KOPT-K1 (cell line): Measurements from ENCODE around the gene MB.
"Not testable (repeated sequence)": the region's sequence is repeated elsewhere in the genome, so short reads cannot be mapped to it uniquely, and the experiment has no call there.

ENCODE experiments used
- H3K27ac ChIP-seq: fragments of 200-600 bp; sonication (generic); 2 replicates; pipeline ENCODE4 v1.5.1; 2016; ENCODE audit warnings: antibody characterized with exemption, mild to moderate bottlenecking, low read depth, low read length; ENCODE audit not compliant: poor library complexity, severe bottlenecking
- H3K36me3 ChIP-seq: fragments of 200-600 bp; sonication (generic); 2 replicates; pipeline ENCODE4 v1.5.1; 2017; ENCODE audit warnings: antibody characterized with exemption, mild to moderate bottlenecking, low read length, moderate library complexity; ENCODE audit not compliant: insufficient read depth
- H3K9me3 ChIP-seq: fragments of 200-600 bp; sonication (generic); 2 replicates; pipeline ENCODE4 v1.5.1; 2017; ENCODE audit warnings: antibody characterized with exemption, low read length, mild to moderate bottlenecking; ENCODE audit not compliant: insufficient read depth, poor library complexity, severe bottlenecking

Gene MB

GRCh38 chr22:35617137-35617755, at the start of gene MB:
MB (minus strand) TSS chr22:35617329; CDS start chr22:35617257, 72 bp downstream.
- no peaks in the 10 kb centered on the region for H3K9me3 ChIP-seq
- H3K27ac ChIP-seq = no peak within 1 kb of the TSS
- H3K36me3 ChIP-seq = no peaks in the 10 kb centered on the region

- not testable (repeated sequence) for H3K27ac ChIP-seq
- peaks cover 70% of the 10 kb centered on the region for H3K9me3 ChIP-seq
- H3K36me3 ChIP-seq = peaks cover 56% of the 10 kb centered on the region
Measured at GRCh38 chr22:35666699-35667098, 49.6 kb upstream of the MB start.

GRCh38 chr22:35664955-35665587, 47.9 kb upstream of the MB start:
- H3K36me3 ChIP-seq = peaks cover 62% of the 10 kb centered on the region
- no peak overlapping the region for H3K27ac ChIP-seq
- peaks cover 67% of the 10 kb centered on the region for H3K9me3 ChIP-seq

- Histone ChIP-seq H3K9me3 (peaks cover 67% of the 10 kb centered on the region), H3K27ac (no peak overlapping the region)
Measured at GRCh38 chr22:35663371-35663770, 46.2 kb upstream of the MB start.

GRCh38 chr22:35662914-35663313, 45.8 kb upstream of the MB start:
- Histone ChIP-seq H3K27ac (no peak overlapping the region), H3K9me3 (peaks cover 62% of the 10 kb centered on the region)

More at GRCh38 chr22:35663371-35663770, 46.2 kb upstream of the MB start:
- peaks cover 79% of the 10 kb centered on the region for H3K36me3 ChIP-seq

GRCh38 chr22:35661464-35661863, 44.3 kb upstream of the MB start:
- peak overlapping the region; percentile 67 for H3K27ac ChIP-seq
- H3K9me3 ChIP-seq = peaks cover 48% of the 10 kb centered on the region
- peaks cover 81% of the 10 kb centered on the region for H3K36me3 ChIP-seq

More at GRCh38 chr22:35662914-35663313, 45.8 kb upstream of the MB start:
- H3K36me3 ChIP-seq = peaks cover 81% of the 10 kb centered on the region

- H3K27ac ChIP-seq = peak overlapping the region; percentile 67
- peaks cover 38% of the 10 kb centered on the region for H3K9me3 ChIP-seq
- H3K36me3 ChIP-seq = peaks cover 84% of the 10 kb centered on the region
Measured at GRCh38 chr22:35660291-35661127, 43.4 kb upstream of the MB start.

GRCh38 chr22:35657571-35658312, 40.6 kb upstream of the MB start:
- Histone ChIP-seq H3K27ac (no peak overlapping the region), H3K9me3 (peaks cover 11% of the 10 kb centered on the region), H3K36me3 (peaks cover 75% of the 10 kb centered on the region)

GRCh38 chr22:35656284-35656752, 39.2 kb upstream of the MB start:
- Histone ChIP-seq H3K36me3 (peaks cover 62% of the 10 kb centered on the region), H3K27ac (no peak overlapping the region), H3K9me3 (peaks cover 6% of the 10 kb centered on the region)

GRCh38 chr22:35653824-35654223, 36.7 kb upstream of the MB start:
- Histone ChIP-seq H3K36me3 (peaks cover 52% of the 10 kb centered on the region), H3K9me3 (peaks cover 15% of the 10 kb centered on the region), H3K27ac (no peak overlapping the region)

- Histone ChIP-seq H3K9me3 (peaks cover 15% of the 10 kb centered on the region), H3K36me3 (peaks cover 25% of the 10 kb centered on the region), H3K27ac (no peak overlapping the region)
Measured at GRCh38 chr22:35651085-35651484, 34.0 kb upstream of the MB start.

GRCh38 chr22:35649636-35650250, 32.6 kb upstream of the MB start:
- H3K36me3 ChIP-seq = peaks cover 16% of the 10 kb centered on the region
- peak overlapping the region; percentile 98 for H3K27ac ChIP-seq

GRCh38 chr22:35649026-35649553, 32.0 kb upstream of the MB start:
- peaks cover 14% of the 10 kb centered on the region for H3K36me3 ChIP-seq
- peak overlapping the region; percentile 98 for H3K27ac ChIP-seq
- H3K9me3 ChIP-seq = peaks cover 15% of the 10 kb centered on the region

More at GRCh38 chr22:35649636-35650250, 32.6 kb upstream of the MB start:
- peaks cover 15% of the 10 kb centered on the region for H3K9me3 ChIP-seq
